HEK293 (cell line): Measurements from ENCODE around the gene HOXB4.
A peak's percentile ranks its signal among the peaks of the same experiment; 100 is the strongest.

ENCODE experiments used
- CTCF ChIP-seq: fragments of 450-650 bp; formaldehyde crosslinking; IDR thresholded peaks from 2 replicates; pipeline ENCODE4 v1.5.1; 2016; ENCODE audit warnings: missing biosample characterization, missing genetic modification characterization
- EGR2 ChIP-seq: fragments of 450-650 bp; formaldehyde crosslinking; IDR thresholded peaks from 2 replicates; pipeline ENCODE4 v1.5.1; 2016; ENCODE audit warnings: low read depth, missing biosample characterization, missing genetic modification characterization
- KLF1 ChIP-seq: fragments of 450-650 bp; formaldehyde crosslinking; IDR thresholded peaks from 2 replicates; pipeline ENCODE4 v1.5.1; 2016; ENCODE audit warnings: missing biosample characterization, missing genetic modification characterization
- KLF8 ChIP-seq: fragments of 450-650 bp; formaldehyde crosslinking; IDR thresholded peaks from 2 replicates; pipeline ENCODE4 v1.5.1; 2016; ENCODE audit warnings: missing biosample characterization, missing genetic modification characterization
- KLF9 ChIP-seq: fragments of 450-650 bp; formaldehyde crosslinking; IDR thresholded peaks from 2 replicates; pipeline ENCODE4 v1.5.1; 2016; ENCODE audit warnings: missing biosample characterization, missing genetic modification characterization, low read depth
- MYNN ChIP-seq: fragments of 450-650 bp; formaldehyde crosslinking; IDR thresholded peaks from 2 replicates; pipeline ENCODE4 v1.5.1; 2016; ENCODE audit warnings: missing biosample characterization, missing genetic modification characterization, borderline replicate concordance
- OSR2 ChIP-seq: fragments of 450-650 bp; formaldehyde crosslinking; IDR thresholded peaks from 2 replicates; pipeline ENCODE4 v1.5.1; 2016; ENCODE audit warnings: missing biosample characterization, missing genetic modification characterization
- SP2 ChIP-seq: fragments of 450-650 bp; formaldehyde crosslinking; IDR thresholded peaks from 2 replicates; pipeline ENCODE4 v1.5.1; 2016; ENCODE audit warnings: missing biosample characterization, missing genetic modification characterization
- TRIM28 ChIP-seq: IDR thresholded peaks from 2 replicates; pipeline ENCODE4 v1.6.1; 2011; ENCODE audit warnings: low read length, control low read depth, borderline replicate concordance
- WT1 ChIP-seq: fragments of 450-650 bp; formaldehyde crosslinking; IDR thresholded peaks from 2 replicates; pipeline ENCODE4 v1.5.1; 2016; ENCODE audit warnings: missing biosample characterization, missing genetic modification characterization
- YY1 ChIP-seq: fragments of 450-650 bp; formaldehyde crosslinking; IDR thresholded peaks from 2 replicates; pipeline ENCODE4 v1.5.1; 2018; ENCODE audit warnings: missing biosample characterization, missing genetic modification characterization
- ZBTB7A ChIP-seq: fragments of 450-650 bp; formaldehyde crosslinking; IDR thresholded peaks from 2 replicates; pipeline ENCODE4 v1.5.1; 2016; ENCODE audit warnings: low read depth, missing biosample characterization, missing genetic modification characterization
- ZEB2 ChIP-seq: fragments of 450-650 bp; formaldehyde crosslinking; IDR thresholded peaks from 2 replicates; pipeline ENCODE4 v1.5.1; 2016; ENCODE audit warnings: missing biosample characterization, missing genetic modification characterization
- ZFHX2 ChIP-seq: fragments of 450-650 bp; formaldehyde crosslinking; conservative IDR thresholded peaks from 2 replicates; pipeline ENCODE4 v1.5.1; 2016; ENCODE audit warnings: missing biosample characterization, missing genetic modification characterization
- ZFP3 ChIP-seq: fragments of 450-650 bp; formaldehyde crosslinking; IDR thresholded peaks from 2 replicates; pipeline ENCODE4 v1.5.1; 2016; ENCODE audit warnings: low read depth, missing biosample characterization, missing genetic modification characterization
- ZNF10 ChIP-seq: fragments of 450-650 bp; formaldehyde crosslinking; IDR thresholded peaks from 2 replicates; pipeline ENCODE4 v1.5.1; 2017; ENCODE audit warnings: missing biosample characterization, missing genetic modification characterization
- ZNF121 ChIP-seq: fragments of 450-650 bp; formaldehyde crosslinking; IDR thresholded peaks from 2 replicates; pipeline ENCODE4 v1.5.1; 2016; ENCODE audit warnings: missing biosample characterization, missing genetic modification characterization
- ZNF140 ChIP-seq: fragments of 450-650 bp; formaldehyde crosslinking; IDR thresholded peaks from 2 replicates; pipeline ENCODE4 v1.5.1; 2016; ENCODE audit warnings: missing biosample characterization, missing genetic modification characterization
- ZNF23 ChIP-seq: fragments of 450-650 bp; formaldehyde crosslinking; IDR thresholded peaks from 2 replicates; pipeline ENCODE4 v1.5.1; 2016; ENCODE audit warnings: missing biosample characterization, missing genetic modification characterization, borderline replicate concordance
- ZNF24 ChIP-seq: fragments of 450-650 bp; formaldehyde crosslinking; IDR thresholded peaks from 2 replicates; pipeline ENCODE4 v1.5.1; 2016; ENCODE audit warnings: missing biosample characterization, missing genetic modification characterization
- ZNF292 ChIP-seq: fragments of 450-650 bp; formaldehyde crosslinking; IDR thresholded peaks from 2 replicates; pipeline ENCODE4 v1.5.1; 2016; ENCODE audit warnings: low read depth, missing biosample characterization, missing genetic modification characterization, borderline replicate concordance
- ZNF341 ChIP-seq: fragments of 450-650 bp; formaldehyde crosslinking; IDR thresholded peaks from 2 replicates; pipeline ENCODE4; 2016; ENCODE audit warnings: low read depth, missing biosample characterization, missing genetic modification characterization
- ZNF350 ChIP-seq: fragments of 450-650 bp; formaldehyde crosslinking; IDR thresholded peaks from 2 replicates; pipeline ENCODE4 v1.5.0; 2017; ENCODE audit warnings: missing biosample characterization, mild to moderate bottlenecking, missing genetic modification characterization
- ZNF354C ChIP-seq: fragments of 450-650 bp; formaldehyde crosslinking; IDR thresholded peaks from 2 replicates; pipeline ENCODE4 v1.5.1; 2016; ENCODE audit warnings: missing biosample characterization, missing genetic modification characterization, low read depth, borderline replicate concordance
- ZNF366 ChIP-seq: fragments of 450-650 bp; formaldehyde crosslinking; conservative IDR thresholded peaks from 2 replicates; pipeline ENCODE4 v1.5.1; 2016; ENCODE audit warnings: missing biosample characterization, missing genetic modification characterization
- ZNF394 ChIP-seq: fragments of 450-650 bp; formaldehyde crosslinking; IDR thresholded peaks from 2 replicates; pipeline ENCODE4 v1.5.1; 2016; ENCODE audit warnings: missing biosample characterization, missing genetic modification characterization, mild to moderate bottlenecking, moderate library complexity, borderline replicate concordance
- ZNF449 ChIP-seq: fragments of 450-650 bp; formaldehyde crosslinking; IDR thresholded peaks from 2 replicates; pipeline ENCODE4 v1.5.1; 2017; ENCODE audit warnings: missing biosample characterization, mild to moderate bottlenecking, missing genetic modification characterization, moderate library complexity
- ZNF48 ChIP-seq: fragments of 450-650 bp; formaldehyde crosslinking; IDR thresholded peaks from 2 replicates; pipeline ENCODE4 v1.5.1; 2016; ENCODE audit warnings: missing biosample characterization, missing genetic modification characterization
- ZNF521 ChIP-seq: fragments of 450-650 bp; formaldehyde crosslinking; IDR thresholded peaks from 2 replicates; pipeline ENCODE4 v1.5.1; 2017; ENCODE audit warnings: missing biosample characterization, mild to moderate bottlenecking, missing genetic modification characterization
- ZNF548 ChIP-seq: fragments of 450-650 bp; formaldehyde crosslinking; IDR thresholded peaks from 2 replicates; pipeline ENCODE4 v1.5.1; 2016; ENCODE audit warnings: missing biosample characterization, missing genetic modification characterization
- ZNF600 ChIP-seq: fragments of 450-650 bp; formaldehyde crosslinking; IDR thresholded peaks from 2 replicates; pipeline ENCODE4 v1.5.1; 2016; ENCODE audit warnings: missing biosample characterization, missing genetic modification characterization
- ZNF624 ChIP-seq: fragments of 450-650 bp; formaldehyde crosslinking; IDR thresholded peaks from 2 replicates; pipeline ENCODE4 v1.5.1; 2017; ENCODE audit warnings: missing biosample characterization, missing genetic modification characterization
- ZNF639 ChIP-seq: fragments of 450-650 bp; formaldehyde crosslinking; IDR thresholded peaks from 2 replicates; pipeline ENCODE4 v1.5.1; 2016; ENCODE audit warnings: missing biosample characterization, missing genetic modification characterization
- ZNF658 ChIP-seq: fragments of 450-650 bp; formaldehyde crosslinking; IDR thresholded peaks from 2 replicates; pipeline ENCODE4; 2016; ENCODE audit warnings: missing biosample characterization, missing genetic modification characterization
- ZNF664 ChIP-seq: fragments of 450-650 bp; formaldehyde crosslinking; IDR thresholded peaks from 2 replicates; pipeline ENCODE4 v1.5.1; 2016; ENCODE audit warnings: missing biosample characterization, missing genetic modification characterization
- ZNF768 ChIP-seq: fragments of 450-650 bp; formaldehyde crosslinking; IDR thresholded peaks from 2 replicates; pipeline ENCODE4 v1.5.1; 2018; ENCODE audit warnings: missing biosample characterization, mild to moderate bottlenecking, missing genetic modification characterization
- ZNF776 ChIP-seq: fragments of 450-650 bp; formaldehyde crosslinking; IDR thresholded peaks from 2 replicates; pipeline ENCODE4 v1.5.0; 2017; ENCODE audit warnings: missing biosample characterization, missing genetic modification characterization, borderline replicate concordance
- ZNF777 ChIP-seq: fragments of 450-650 bp; formaldehyde crosslinking; IDR thresholded peaks from 2 replicates; pipeline ENCODE4 v1.5.1; 2017; ENCODE audit warnings: missing biosample characterization, missing genetic modification characterization, borderline replicate concordance
- ZNF830 ChIP-seq: fragments of 450-650 bp; IDR thresholded peaks from 2 replicates; pipeline ENCODE4 v1.5.0; 2018; ENCODE audit warnings: missing biosample characterization, missing genetic modification characterization, low read depth, mild to moderate bottlenecking, moderate library complexity

HOXB4 gene

GRCh38 chr17:48556576-48557401 lies 21.4 kb downstream of the HOXB4 start (continued):
- TF ChIP-seq ZNF24 (tag by site-specific recombination) = no peak
- no peak for TF ChIP-seq ZNF639 (tag by site-specific recombination)
- TF ChIP-seq ZNF23 (tag by site-specific recombination) = no peak
- no peak for TF ChIP-seq KLF9 (tag by site-specific recombination)
- TF ChIP-seq ZFHX2 (tag by site-specific recombination) = peak; percentile 92
- no peak for TF ChIP-seq ZNF140
- no peak; the same call in 1 of the 2 replicates for TF ChIP-seq ZNF341 (tag by site-specific recombination)
- no peak for TF ChIP-seq ZNF354C
- TF ChIP-seq ZNF10 (tag by site-specific recombination) = no peak
- TF ChIP-seq ZBTB7A (tag by site-specific recombination) = no peak
- 0 out of 2 replicates have a peak, but pooled peaks have one; percentile 16 for TF ChIP-seq WT1
- no peak for TF ChIP-seq ZNF292 (tag by site-specific recombination)
- TF ChIP-seq ZEB2 (tag by site-specific recombination) = no peak; the same call in 1 of the 2 replicates
- TF ChIP-seq ZFP3 (tag by site-specific recombination) = no peak
- TF ChIP-seq ZNF777 = no peak
- TF ChIP-seq ZNF394 (tag by site-specific recombination) = no peak
- no peak for TF ChIP-seq ZNF830 (tag by site-specific recombination)
- no peak for TF ChIP-seq KLF8 (tag by site-specific recombination)
- TF ChIP-seq OSR2 = no peak
- TF ChIP-seq SP2 (tag by site-specific recombination) = no peak
- no peak for TF ChIP-seq ZNF48 (tag by site-specific recombination)
- TF ChIP-seq ZNF768 = no peak
- TF ChIP-seq YY1 = no peak
- TF ChIP-seq ZNF121 = no peak
- TF ChIP-seq ZNF600 (tag by site-specific recombination) = 0 out of 2 replicates have a peak, but pooled peaks have one; percentile 33
- TF ChIP-seq KLF1 = no peak
- no peak for TF ChIP-seq MYNN (tag by site-specific recombination)
- TF ChIP-seq ZNF350 = no peak
- TF ChIP-seq CTCF = no peak
- no peak for TF ChIP-seq ZNF548 (tag by site-specific recombination)
- TF ChIP-seq ZNF521 (tag by site-specific recombination) = no peak
- peak; percentile 80; the same call in 1 of the 2 replicates for TF ChIP-seq EGR2 (tag by site-specific recombination)
- no peak for TF ChIP-seq TRIM28
- no peak for TF ChIP-seq ZNF624
- peak; percentile 57; the same call in 1 of the 2 replicates for TF ChIP-seq ZNF366
- no peak for TF ChIP-seq ZNF776
- no peak for TF ChIP-seq ZNF658 (tag by site-specific recombination)
- TF ChIP-seq ZNF664 = no peak
- TF ChIP-seq ZNF449 (tag by site-specific recombination) = no peak
